ENCODE data around the gene CDH2.

DNA sequence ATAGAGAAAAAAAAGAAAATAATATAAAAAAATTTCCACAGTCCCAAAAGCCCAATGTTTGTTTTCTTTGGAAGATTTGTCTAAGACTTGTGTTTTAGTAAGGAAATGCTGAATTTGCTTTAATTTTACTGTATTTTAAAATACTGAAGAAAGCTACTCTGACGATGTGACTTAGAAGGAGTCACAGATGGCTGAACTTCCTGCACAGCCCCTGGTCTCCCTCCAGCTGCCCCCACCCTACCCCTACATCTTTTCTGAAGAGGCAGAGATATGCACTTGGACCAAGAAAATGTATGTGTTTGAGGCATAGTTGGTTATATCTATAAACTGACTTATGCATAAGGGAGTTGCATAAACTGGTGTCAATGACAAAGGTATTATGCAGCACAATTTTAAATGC lies 172.3 kb downstream of the CDH2 start:
- no peak for TF ChIP-seq POLR2A (IDR thresholded peaks at IDR 0.05; ENCODE audit: low read depth, low read length)
- no peak for TF ChIP-seq POLR2AphosphoS5 (IDR thresholded peaks at IDR 0.05; ENCODE audit: low read depth, low read length)
- TF ChIP-seq TAF1 (IDR thresholded peaks at IDR 0.05; ENCODE audit: low read depth, low read length), result no peak
- TF ChIP-seq PAX5 (IDR thresholded peaks at IDR 0.05; ENCODE audit: insufficient read depth, low read length, severe bottlenecking), result no peak
- TF ChIP-seq POU2F2 (IDR thresholded peaks at IDR 0.05; ENCODE audit: low read depth, low read length), result no peak
- no peak for TF ChIP-seq SPI1 (IDR thresholded peaks at IDR 0.05; ENCODE audit: low read depth, low read length)

Data from GM12891 (cell line).